Lower lobe of right lung (tissue), 2 donors: Measurements from ENCODE around the gene RASA1. TPM values are rescaled to one million over a fixed set of nuclear protein-coding genes. Genes with fewer than 3 reads are reported as not detected.
A peak's percentile ranks its signal among the peaks of the same experiment; 100 is the strongest.

Experiments
- ATAC-seq, 2 donors: fragments of 200-7000 bp; cut with Tn5 transposase; one replicate each; pipeline ENCODE4 v1.9.1; 2020 to 2022; ENCODE audit warnings: mild to moderate bottlenecking in 2 of 2, moderate library complexity in 2 of 2
- DNase-seq: peaks from one replicate; pipeline ENCODE4 v3.0.0-alpha.2; 2020
- H3K27ac ChIP-seq: fragments of 200-600 bp; one replicate; pipeline ENCODE4 v1.8.0; 2022
- H3K27me3 ChIP-seq: fragments of 200-600 bp; one replicate; pipeline ENCODE4 v1.8.0; 2022; ENCODE audit warnings: low read depth
- H3K36me3 ChIP-seq: fragments of 200-600 bp; one replicate; pipeline ENCODE4 v1.8.0; 2022; ENCODE audit warnings: mild to moderate bottlenecking
- H3K4me1 ChIP-seq: fragments of 200-600 bp; one replicate; pipeline ENCODE4 v1.8.0; 2022
- H3K4me3 ChIP-seq: fragments of 200-600 bp; one replicate; pipeline ENCODE4 v1.8.0; 2022; ENCODE audit warnings: mild to moderate bottlenecking
- H3K9me3 ChIP-seq: fragments of 200-600 bp; one replicate; pipeline ENCODE4 v1.8.0; 2022
- CTCF ChIP-seq: fragments of 200-600 bp; IDR thresholded peaks from one replicate; pipeline ENCODE4 v1.8.0; 2022; ENCODE audit warnings: antibody characterized with exemption, mild to moderate bottlenecking
- intact Hi-C: fragments of 100-400 bp; cut with DNase I; formaldehyde crosslinking; loops from one replicate; pipeline ENCODE4 v1.11.0; 2022
- long read RNA-seq: library from polyadenylated mRNA; unstranded; transcript quantifications from one replicate; pipeline ENCODE4 v2.0.0, GENCODE V29; 2021
- total RNA-seq: library from RNA; stranded (reverse); fragmentation: NEBNext Ultra II Directional; extraction: Animal tissue kit (Norgen Biotek cat#: 25700); gene quantifications from one replicate; pipeline ENCODE4 v1.2.1, GENCODE V29; 2021
- donor health status: DM: no; HTN: yes; CAD: no; lungs with severe emphysema.

The RASA1 gene
- 32.6 TPM for total RNA-seq
- long read RNA-seq, transcript RASA1-201 (25 exons, 3,752 nt): major isoform, 16 of 30 reads
- long read RNA-seq, partial matches to known transcripts: 5 of 30 reads
- long read RNA-seq, other reads (novel, unspliced or antisense): 9 of 30 reads

- Histone ChIP-seq H3K9me3 (no peaks in the 10 kb centered on the region), H3K4me1 (peaks cover 29% of the 10 kb centered on the region), H3K27me3 (no peaks in the 10 kb centered on the region), H3K4me3 (peak within 1 kb of the TSS; percentile 93), H3K36me3 (no peaks in the 10 kb centered on the region), H3K27ac (peak within 1 kb of the TSS; percentile 88)
- intact Hi-C loops: loop anchor here (10.0 kb wide), 1 partner anchor 127 kb away; no protein-coding TSS in a partner anchor
- ATAC-seq: peak; percentile 97
- TF ChIP-seq CTCF: no peak
- peak; percentile 96 for DNase-seq
These were observed at the start of gene RASA1 for GRCh38 chr5:87267574-87268125. Gene RASA1, plus strand, starts transcription at chr5:87267883. Its CDS starts 569 bp downstream, at chr5:87268452.

- DNase-seq: no peak
- H3K27me3 ChIP-seq: no peaks in the 10 kb centered on the region
- H3K4me1 ChIP-seq: no peaks in the 10 kb centered on the region
- H3K9me3 ChIP-seq: no peaks in the 10 kb centered on the region
- no peak overlapping the region for H3K4me3 ChIP-seq
- H3K36me3 ChIP-seq: no peaks in the 10 kb centered on the region
- intact Hi-C loops: no loop called here
- no peak overlapping the region for H3K27ac ChIP-seq
- no peak for ATAC-seq
- TF ChIP-seq CTCF: no peak
These were observed 37.9 kb upstream of the RASA1 start for GRCh38 chr5:87229780-87230179.

- no peak overlapping the region for H3K4me3 ChIP-seq
- no peak for ATAC-seq
- no peaks in the 10 kb centered on the region for H3K4me1 ChIP-seq
- TF ChIP-seq CTCF: no peak
- H3K27me3 ChIP-seq: no peaks in the 10 kb centered on the region
- no peaks in the 10 kb centered on the region for H3K36me3 ChIP-seq
- no peak for DNase-seq
- no peaks in the 10 kb centered on the region for H3K9me3 ChIP-seq
- no peak overlapping the region for H3K27ac ChIP-seq
- intact Hi-C loops: no loop called here
These were observed 36.5 kb upstream of the RASA1 start for GRCh38 chr5:87231037-87231808.

- Histone ChIP-seq H3K9me3 (no peaks in the 10 kb centered on the region), H3K36me3 (no peaks in the 10 kb centered on the region), H3K27me3 (no peaks in the 10 kb centered on the region), H3K27ac (no peak overlapping the region), H3K4me3 (no peak overlapping the region), H3K4me1 (no peaks in the 10 kb centered on the region)
- TF ChIP-seq CTCF: no peak
- no peak for DNase-seq
- no peak for ATAC-seq
- intact Hi-C loops: no loop called here
These were observed 34.5 kb upstream of the RASA1 start for GRCh38 chr5:87233143-87233542.

- intact Hi-C loops: no loop called here
- ATAC-seq (no peak), DNase-seq (no peak)
- H3K9me3 ChIP-seq: no peaks in the 10 kb centered on the region
- no peaks in the 10 kb centered on the region for H3K27me3 ChIP-seq
- H3K4me1 ChIP-seq: no peaks in the 10 kb centered on the region
- TF ChIP-seq CTCF: no peak
- no peaks in the 10 kb centered on the region for H3K36me3 ChIP-seq
- no peak overlapping the region for H3K27ac ChIP-seq
- no peak overlapping the region for H3K4me3 ChIP-seq
These were observed 26.1 kb upstream of the RASA1 start for GRCh38 chr5:87241555-87241954.
